H1 (cell line): ENCODE data around the gene TMCC1. TPM values are rescaled to one million over a fixed set of nuclear protein-coding genes. Genes with fewer than 3 reads are reported as not detected.

Experiments used
- ATF2 ChIP-seq: IDR thresholded peaks from 2 replicates; pipeline ENCODE4 v1.6.1; 2012; ENCODE audit warnings: low read length, inconsistent platforms
- CTCF ChIP-seq, 3 experiments: IDR thresholded peaks; 1 replicate in 2 of 3; 2 replicates in 1 of 3; pipeline versions ENCODE4 v1.5.1 to v1.6.1; 2011; ENCODE audit warnings: low read length in 3 of 3, mild to moderate bottlenecking in 3 of 3, inconsistent platforms in 2 of 3, low read depth in 1 of 3, moderate library complexity in 1 of 3; ENCODE audit not compliant: insufficient read depth in 1 of 3; ENCODE audit errors: control extremely low read depth in 1 of 3
- RBBP5 ChIP-seq: IDR thresholded peaks from 2 replicates; pipeline ENCODE4 v1.7.1; 2012; ENCODE audit warnings: low read depth, mild to moderate bottlenecking, inconsistent platforms, low read length, moderate library complexity, borderline replicate concordance
- polyA plus RNA-seq, 7 experiments: library from polyadenylated mRNA; depleted of rRNA in 3 of 7; stranded (reverse) in 5 of 7; unstranded in 2 of 7; fragments of >200 nt in 5 of 7; fragments of 200-250 nt in 2 of 7; gene quantifications; 1 replicate in 5 of 7; 2 replicates in 1 of 7; 4 replicates in 1 of 7; pipeline versions ENCODE4 v1.2.1 to v1.2.3, GENCODE V29; 2011 to 2013; ENCODE audit warnings: missing spikeins in 2 of 7, mixed read lengths in 2 of 7
- total RNA-seq: library from RNA; stranded (reverse); fragmentation: NEBNext Ultra II Directional; extraction: Animal tissue kit (Norgen Biotek cat#: 25700); gene quantifications from 2 replicates; pipeline ENCODE4 v1.2.1, GENCODE V29; 2021

TMCC1 gene
- total and polyA plus RNA-seq, 2 of the 8 experiments (the other 6 are each of a cell fraction or from before 2014, with no cell fraction given), result 10.4 to 27.1 TPM

GRCh38 chr3:129794311-129795185 lies 99.0 kb downstream of the TMCC1 start (continued):
- TF ChIP-seq ATF2 (peak; percentile 17; the same call in 1 of the 2 replicates), RBBP5 (0 out of 2 replicates have a peak, but pooled peaks have one; percentile 53), CTCF (IDR thresholded peaks at IDR 0.05; ENCODE audit: control extremely low read depth in 1 of 3, insufficient read depth in 1 of 3, low read depth in 1 of 3, low read length in 3 of 3) (no peak)
